ENCODE results near the gene AUTS2. TPM values are rescaled to one million over a fixed set of nuclear protein-coding genes. Genes with fewer than 3 reads are reported as not detected.

The AUTS2 gene
- total RNA-seq, 1 donor from 2014 or later = 20.4 TPM

GRCh38 chr7:70676243-70676642 is 1078.0 kb downstream of the AUTS2 start:
- ATAC-seq = no peak

- no peak for ATAC-seq
Measured at GRCh38 chr7:70678621-70679251, 1080.5 kb downstream of the AUTS2 start.

GRCh38 chr7:70679661-70680060 is 1081.4 kb downstream of the AUTS2 start:
- ATAC-seq = no peak

- ATAC-seq = no peak
Measured at GRCh38 chr7:70680306-70680705, 1082.0 kb downstream of the AUTS2 start.

GRCh38 chr7:70680743-70681468 is 1082.6 kb downstream of the AUTS2 start:
- no peak for ATAC-seq

- no peak for ATAC-seq
Measured at GRCh38 chr7:70681469-70682350, 1083.4 kb downstream of the AUTS2 start.

- ATAC-seq = no peak
Measured at GRCh38 chr7:70684173-70684572, 1085.9 kb downstream of the AUTS2 start.

GRCh38 chr7:70693321-70693685 is 1095.0 kb downstream of the AUTS2 start:
- ATAC-seq = no peak

- ATAC-seq = peak; percentile 75
Measured at GRCh38 chr7:70693686-70694433, 1095.6 kb downstream of the AUTS2 start.

- ATAC-seq = peak; percentile 58
Measured at GRCh38 chr7:70694434-70694970, 1096.2 kb downstream of the AUTS2 start.

- ATAC-seq = peak; percentile 12
Measured at GRCh38 chr7:70694971-70695794, 1096.9 kb downstream of the AUTS2 start.

- ATAC-seq = no peak
Measured at GRCh38 chr7:70695795-70696083, 1097.5 kb downstream of the AUTS2 start.

- ATAC-seq = no peak
Measured at GRCh38 chr7:70696201-70696754, 1098.0 kb downstream of the AUTS2 start.

- no peak for ATAC-seq
Measured at GRCh38 chr7:70698219-70698832, 1100.1 kb downstream of the AUTS2 start.

- ATAC-seq = no peak
Measured at GRCh38 chr7:70699271-70699670, 1101.0 kb downstream of the AUTS2 start.

GRCh38 chr7:70700055-70700940 is 1102.0 kb downstream of the AUTS2 start:
- ATAC-seq = no peak

- ATAC-seq = no peak
Measured at GRCh38 chr7:70700941-70701425, 1102.7 kb downstream of the AUTS2 start.

GRCh38 chr7:70701477-70701876 is 1103.2 kb downstream of the AUTS2 start:
- peak; percentile 80 for ATAC-seq

GRCh38 chr7:70701991-70702390 is 1103.7 kb downstream of the AUTS2 start:
- ATAC-seq = no peak

- ATAC-seq = no peak
Measured at GRCh38 chr7:70703785-70704184, 1105.5 kb downstream of the AUTS2 start.

Measured in esophagus mucosa (tissue), 1 donor.